Ovary (tissue), 3 donors: ENCODE measurements around the gene TGFB1I1.

ENCODE experiments used
- CTCF ChIP-seq, 3 donors: fragments of 450-650 bp in 2 of 3; fragments of 200-600 bp in 1 of 3; IDR thresholded peaks; one replicate each; pipeline versions ENCODE4 v1.5.1 to v1.8.0; 2016 to 2022; ENCODE audit warnings: antibody characterized with exemption in 3 of 3, mild to moderate bottlenecking in 1 of 3
- POLR2A ChIP-seq: fragments of 450-650 bp; IDR thresholded peaks from one replicate; pipeline ENCODE4 v1.6.1; 2017; ENCODE audit warnings: antibody characterized with exemption, mild to moderate bottlenecking, moderate library complexity
- donor health status: DM: no; HTN: no; CAD: no.

- no peak for TF ChIP-seq POLR2A
- no peak for TF ChIP-seq CTCF (IDR thresholded peaks at IDR 0.05)
These were observed 33.5 kb upstream of the TGFB1I1 start for GRCh38 chr16:31438414-31438813.
